Kidney epithelial cell (primary cell): Measurements from ENCODE around the gene CHKA. TPM values are rescaled to one million over a fixed set of nuclear protein-coding genes. Genes with fewer than 3 reads are reported as not detected.

Experiments
- DNase-seq: peaks from one replicate; pipeline ENCODE4 v3.0.0-alpha.2; 2010; ENCODE audit warnings: low read depth
- H3K27me3 ChIP-seq: 2 replicates; pipeline ENCODE4 v1.6.0; 2011; ENCODE audit warnings: low read length; ENCODE audit not compliant: control insufficient read depth, insufficient read depth
- H3K36me3 ChIP-seq: 2 replicates; pipeline ENCODE4 v1.5.1; 2011; ENCODE audit warnings: low read length; ENCODE audit not compliant: control insufficient read depth, insufficient read depth
- H3K4me3 ChIP-seq: 2 replicates; pipeline ENCODE4 v1.5.1; 2011; ENCODE audit warnings: low read depth, mild to moderate bottlenecking, control low read depth, low read length
- CTCF ChIP-seq: IDR thresholded peaks from 2 replicates; pipeline ENCODE4 v1.5.1; 2011; ENCODE audit warnings: mild to moderate bottlenecking, moderate library complexity, low read length, control low read depth, inconsistent platforms; ENCODE audit not compliant: insufficient read depth, poor library complexity, severe bottlenecking
- total RNA-seq: library from RNA; depleted of rRNA; stranded (reverse); fragments of >200 nt; gene quantifications from 2 replicates; pipeline ENCODE4 v1.2.3, GENCODE V29; 2015

CHKA gene
- total RNA-seq, 1 donor from 2014 or later, result 30.9 TPM

GRCh38 chr11:68117853-68118470 is 3.2 kb downstream of the CHKA start:
- H3K4me3 ChIP-seq, result no peak overlapping the region
- DNase-seq, result no peak
- TF ChIP-seq CTCF, result no peak
- no peaks in the 10 kb centered on the region for H3K27me3 ChIP-seq
- no peaks in the 10 kb centered on the region for H3K36me3 ChIP-seq

GRCh38 chr11:68116974-68117373 is 4.2 kb downstream of the CHKA start:
- H3K4me3 ChIP-seq, result no peak overlapping the region
- no peaks in the 10 kb centered on the region for H3K27me3 ChIP-seq
- TF ChIP-seq CTCF, result no peak
- H3K36me3 ChIP-seq, result no peaks in the 10 kb centered on the region
- no peak for DNase-seq

GRCh38 chr11:68116126-68116525 is 5.1 kb downstream of the CHKA start:
- H3K4me3 ChIP-seq, result no peak overlapping the region
- H3K27me3 ChIP-seq, result no peaks in the 10 kb centered on the region
- no peak for DNase-seq
- no peaks in the 10 kb centered on the region for H3K36me3 ChIP-seq
- TF ChIP-seq CTCF, result no peak

GRCh38 chr11:68115285-68115684 is 5.9 kb downstream of the CHKA start:
- Histone ChIP-seq H3K27me3 (no peaks in the 10 kb centered on the region), H3K4me3 (no peak overlapping the region), H3K36me3 (no peaks in the 10 kb centered on the region)
- TF ChIP-seq CTCF, result no peak
- no peak for DNase-seq

GRCh38 chr11:68113986-68114385 is 7.2 kb downstream of the CHKA start:
- DNase-seq, result no peak
- no peak overlapping the region for H3K4me3 ChIP-seq
- no peak for TF ChIP-seq CTCF
- no peaks in the 10 kb centered on the region for H3K27me3 ChIP-seq
- no peaks in the 10 kb centered on the region for H3K36me3 ChIP-seq

GRCh38 chr11:68107689-68108088 is 13.5 kb downstream of the CHKA start:
- Histone ChIP-seq H3K4me3 (no peak overlapping the region), H3K27me3 (no peaks in the 10 kb centered on the region), H3K36me3 (no peaks in the 10 kb centered on the region)
- DNase-seq, result no peak
- no peak for TF ChIP-seq CTCF
